CD14-positive monocyte (primary cell): ENCODE data around the gene GARIN3. TPM values are rescaled to one million over a fixed set of nuclear protein-coding genes. Genes with fewer than 3 reads are reported as not detected.

Experiments used
- DNase-seq, 3 donors: peaks; one replicate each; pipeline ENCODE4 v3.0.0-alpha.2; 2011 to 2022
- H2AFZ ChIP-seq: 2 replicates; pipeline ENCODE4 v1.6.0; 2012; ENCODE audit warnings: mild to moderate bottlenecking, low read depth, low read length, inconsistent platforms; ENCODE audit not compliant: insufficient read depth, poor library complexity, severe bottlenecking
- H3K27ac ChIP-seq, 2 donors: 1 replicate in 1 of 2; 2 replicates in 1 of 2; pipeline ENCODE4 v1.5.1; 2012 to 2013; ENCODE audit warnings: low read length in 2 of 2, control low read depth in 1 of 2, inconsistent platforms in 1 of 2, low read depth in 1 of 2, mild to moderate bottlenecking in 1 of 2
- H3K27me3 ChIP-seq, 2 donors: one replicate each; pipeline versions ENCODE4 v1.6.0 to v1.6.1; 2011 to 2013; ENCODE audit warnings: low read length in 2 of 2; ENCODE audit not compliant: control insufficient read depth in 2 of 2, insufficient read depth in 2 of 2
- H3K36me3 ChIP-seq, 2 donors: replicated peaks in 1 of 2; 1 replicate in 1 of 2; 2 replicates in 1 of 2; pipeline versions ENCODE4 v1.5.1 to v1.6.1; 2012 to 2013; ENCODE audit warnings: low read length in 2 of 2, control low read depth in 1 of 2, inconsistent platforms in 1 of 2, mild to moderate bottlenecking in 1 of 2; ENCODE audit not compliant: insufficient read depth in 2 of 2, control insufficient read depth in 1 of 2
- H3K4me1 ChIP-seq, 2 donors: 1 replicate in 1 of 2; 2 replicates in 1 of 2; pipeline versions ENCODE4 v1.5.1 to v1.6.1; 2012 to 2013; ENCODE audit warnings: low read length in 2 of 2, control low read depth in 1 of 2, inconsistent platforms in 1 of 2, mild to moderate bottlenecking in 1 of 2, moderate library complexity in 1 of 2; ENCODE audit not compliant: insufficient read depth in 2 of 2, control insufficient read depth in 1 of 2
- H3K4me2 ChIP-seq: replicated peaks from 2 replicates; pipeline ENCODE3; 2012; ENCODE audit warnings: low read length, moderate library complexity, mild to moderate bottlenecking; ENCODE audit not compliant: poor library complexity, severe bottlenecking; ENCODE audit errors: extremely low read depth
- H3K4me3 ChIP-seq, 3 experiments: fragments of 200-600 bp in 1 of 3; sonication (generic) in 1 of 3; replicated peaks in 1 of 3; 1 replicate in 2 of 3; 2 replicates in 1 of 3; pipeline ENCODE4 v1.5.1; 2011 to 2013; ENCODE audit warnings: low read length in 3 of 3, mild to moderate bottlenecking in 3 of 3, control low read depth in 2 of 3, low read depth in 2 of 3, inconsistent platforms in 1 of 3, moderate library complexity in 1 of 3
- H3K79me2 ChIP-seq: 2 replicates; pipeline ENCODE4 v1.6.0; 2012; ENCODE audit warnings: mild to moderate bottlenecking, control low read depth, inconsistent platforms, low read length, moderate library complexity; ENCODE audit not compliant: insufficient read depth
- H3K9ac ChIP-seq: 2 replicates; pipeline ENCODE4 v1.6.0; 2017; ENCODE audit warnings: low read length, mild to moderate bottlenecking; ENCODE audit not compliant: insufficient read depth, poor library complexity, severe bottlenecking
- H3K9me3 ChIP-seq, 2 donors: replicated peaks in 1 of 2; 1 replicate in 1 of 2; 2 replicates in 1 of 2; pipeline versions ENCODE4 v1.5.1 to v1.6.1; 2012 to 2013; ENCODE audit warnings: low read length in 2 of 2, control low read depth in 1 of 2; ENCODE audit not compliant: control insufficient read depth in 1 of 2, insufficient read depth in 1 of 2
- H4K20me1 ChIP-seq: 2 replicates; pipeline ENCODE4 v1.6.0; 2012; ENCODE audit warnings: mild to moderate bottlenecking, low read length, control low read depth, moderate library complexity; ENCODE audit not compliant: insufficient read depth
- H3K27ac Mint-ChIP-seq, 7 donors: one replicate each; pipeline ENCODE4 v1.8.0; 2020; ENCODE audit warnings: mild to moderate bottlenecking in 7 of 7, mixed read lengths in 7 of 7, moderate library complexity in 6 of 7, inconsistent platforms in 2 of 7
- H3K27me3 Mint-ChIP-seq, 3 donors: one replicate each; pipeline ENCODE4 v1.8.0; 2021 to 2022; ENCODE audit warnings: low read depth in 3 of 3, mild to moderate bottlenecking in 3 of 3, mixed read lengths in 3 of 3, moderate library complexity in 3 of 3, inconsistent platforms in 1 of 3
- H3K36me3 Mint-ChIP-seq, 2 donors: one replicate each; pipeline ENCODE4 v1.8.0; 2020; ENCODE audit warnings: mixed read lengths in 2 of 2, inconsistent platforms in 1 of 2, mild to moderate bottlenecking in 1 of 2
- H3K4me1 Mint-ChIP-seq: one replicate; pipeline ENCODE4 v1.8.0; 2020; ENCODE audit warnings: mild to moderate bottlenecking, mixed read lengths
- H3K4me3 Mint-ChIP-seq, 2 donors: one replicate each; pipeline ENCODE4 v1.8.0; 2020; ENCODE audit warnings: mild to moderate bottlenecking in 2 of 2, mixed read lengths in 2 of 2, moderate library complexity in 1 of 2
- H3K9me3 Mint-ChIP-seq, 7 donors: one replicate each; pipeline ENCODE4 v1.8.0; 2020 to 2022; ENCODE audit warnings: mixed read lengths in 7 of 7, mild to moderate bottlenecking in 6 of 7, moderate library complexity in 6 of 7, inconsistent platforms in 2 of 7
- CTCF ChIP-seq: fragments of 200-600 bp; IDR thresholded peaks from one replicate; pipeline ENCODE4 v1.8.0; 2022; ENCODE audit warnings: antibody characterized with exemption, mild to moderate bottlenecking
- WGBS: methylation state at CpG from one replicate; pipeline ENCODE4 v1.1.5; 2013; ENCODE audit warnings: missing lambda C conversion rate; ENCODE audit not compliant: insufficient coverage; 5-methylcytosine and 5-hydroxymethylcytosine counted together
- intact Hi-C, 2 donors: fragments of 100-400 bp; cut with micrococcal nuclease; formaldehyde crosslinking; loops; one replicate each; pipeline versions ENCODE4 v1.15.0 to v1.15.1; 2023
- polyA plus RNA-seq, 3 donors: library from polyadenylated mRNA; depleted of rRNA in 1 of 3; unstranded in 2 of 3; stranded (reverse) in 1 of 3; fragments of 300-500 nt in 2 of 3; fragments of >200 nt in 1 of 3; fragmentation: Illumina TruSeq in 2 of 3; gene quantifications; 1 replicate in 2 of 3; 2 replicates in 1 of 3; pipeline ENCODE4 v1.2.3, GENCODE V29; 2012 to 2021

The GARIN3 gene
- polyA plus RNA-seq, 3 donors, result not detected

GRCh38 chr5:157130925-157131324 lies 35.1 kb downstream of the GARIN3 start:
- Mint-ChIP-seq H3K4me1 (peaks cover 28% of the 10 kb centered on the region), H3K36me3 (peaks cover 2% of the 10 kb centered on the region in 2 donors), H3K27ac (peak overlapping the region in 1 of 7 donors; percentile 63), H3K27me3 (peaks cover 0 to 8% (median 0%) of the 10 kb centered on the region in 3 donors), H3K9me3 (peaks cover 0 to 2% (median 0%) of the 10 kb centered on the region in 7 donors), H3K4me3 (no peak overlapping the region)
- Histone ChIP-seq H3K9ac (no peak overlapping the region), H3K27me3 (no peaks in the 10 kb centered on the region), H2AFZ (no peak overlapping the region), H3K27ac (no peak overlapping the region), H3K36me3 (peaks cover 0 to 4% of the 10 kb centered on the region in 2 donors), H3K4me1 (peaks cover 0 to 6% of the 10 kb centered on the region in 2 donors), H3K9me3 (no peaks in the 10 kb centered on the region), H4K20me1 (no peaks in the 10 kb centered on the region), H3K79me2 (no peaks in the 10 kb centered on the region), H3K4me2 (no peak overlapping the region), H3K4me3 (no peak overlapping the region)
- DNase-seq, result peak; percentile 43 to 61 (median 51)
- intact Hi-C loops, result loop anchor here in 1 of 2 donors (5.0 kb wide), 1 partner anchor 44 kb away; no protein-coding TSS in a partner anchor
- no CpG with 5 or more reads among the region's 7 CpGs for WGBS
- TF ChIP-seq CTCF, result no peak

GRCh38 chr5:157121709-157122108 lies 44.4 kb downstream of the GARIN3 start:
- Mint-ChIP-seq H3K27me3 (peaks cover 0 to 5% (median 0%) of the 10 kb centered on the region in 3 donors), H3K4me1 (peaks cover 7% of the 10 kb centered on the region), H3K36me3 (no peaks in the 10 kb centered on the region), H3K9me3 (peaks cover 12 to 23% (median 20%) of the 10 kb centered on the region in 7 donors), H3K27ac (peak overlapping the region in 2 of 7 donors; percentile 17 to 71), H3K4me3 (no peak overlapping the region)
- H3K4me2 ChIP-seq, result no peak overlapping the region
- DNase-seq, result no peak
- no peak overlapping the region for H3K27ac ChIP-seq
- peaks cover 9 to 17% of the 10 kb centered on the region in 2 donors for H3K9me3 ChIP-seq
- H3K4me1 ChIP-seq, result peaks cover 0 to 5% of the 10 kb centered on the region in 2 donors
- H3K27me3 ChIP-seq, result no peaks in the 10 kb centered on the region
- intact Hi-C loops, result no loop called here
- H2AFZ ChIP-seq, result no peak overlapping the region
- H3K9ac ChIP-seq, result no peak overlapping the region
- no peaks in the 10 kb centered on the region for H4K20me1 ChIP-seq
- no peaks in the 10 kb centered on the region for H3K36me3 ChIP-seq
- no peak for TF ChIP-seq CTCF
- H3K79me2 ChIP-seq, result no peaks in the 10 kb centered on the region
- H3K4me3 ChIP-seq, result no peak overlapping the region
